ENCODE measurements around the gene ERN1. TPM values are rescaled to one million over a fixed set of nuclear protein-coding genes. Genes with fewer than 3 reads are reported as not detected.
"Not testable (repeated sequence)": the region's sequence is repeated elsewhere in the genome, so short reads cannot be mapped to it uniquely, and the experiment has no call there.

Gene ERN1
- total and polyA plus RNA-seq, 4 donors = 4.0 to 6.9 (median 5.9) TPM

DNA sequence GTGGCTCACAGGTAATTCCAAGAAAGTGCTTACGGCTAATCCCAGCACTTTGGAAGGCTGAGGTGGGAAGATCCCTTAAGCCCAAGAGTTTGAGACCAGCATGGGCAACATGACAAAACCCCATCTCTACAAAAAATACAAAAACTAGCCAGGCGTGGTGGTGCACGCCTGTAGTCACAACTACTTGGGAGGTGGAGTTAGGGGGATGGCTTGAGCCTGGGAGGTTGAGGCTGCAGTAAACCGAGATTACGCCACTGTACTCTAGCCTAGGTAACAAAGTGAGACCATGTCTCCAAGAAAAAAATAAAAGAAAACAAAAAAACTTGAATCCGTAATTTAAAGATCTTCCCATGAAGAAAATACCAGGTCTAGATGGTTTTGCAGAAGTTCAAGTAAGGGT lies 114.5 kb downstream of the ERN1 start:
- Histone ChIP-seq H3K4me3 (ENCODE audit: low read depth, low read length) (no peak overlapping the region), H3K9me3 (ENCODE audit: control insufficient read depth, insufficient read depth, low read length) (no peaks in the 10 kb centered on the region), H3K4me1 (ENCODE audit: control insufficient read depth, insufficient read depth, low read length) (no peaks in the 10 kb centered on the region), H3K27ac (ENCODE audit: low read depth, low read length) (no peak overlapping the region), H3K36me3 (ENCODE audit: control insufficient read depth, insufficient read depth, low read length) (no peaks in the 10 kb centered on the region), H3K27me3 (ENCODE audit: control insufficient read depth, insufficient read depth, low read length) (no peaks in the 10 kb centered on the region)
- no CpG with 5 or more reads among the region's 6 CpGs for WGBS (ENCODE audit: insufficient coverage)
- DNase-seq (ENCODE audit: low read depth in 4 of 6, low spot score in 6 of 6) = no peak

DNA sequence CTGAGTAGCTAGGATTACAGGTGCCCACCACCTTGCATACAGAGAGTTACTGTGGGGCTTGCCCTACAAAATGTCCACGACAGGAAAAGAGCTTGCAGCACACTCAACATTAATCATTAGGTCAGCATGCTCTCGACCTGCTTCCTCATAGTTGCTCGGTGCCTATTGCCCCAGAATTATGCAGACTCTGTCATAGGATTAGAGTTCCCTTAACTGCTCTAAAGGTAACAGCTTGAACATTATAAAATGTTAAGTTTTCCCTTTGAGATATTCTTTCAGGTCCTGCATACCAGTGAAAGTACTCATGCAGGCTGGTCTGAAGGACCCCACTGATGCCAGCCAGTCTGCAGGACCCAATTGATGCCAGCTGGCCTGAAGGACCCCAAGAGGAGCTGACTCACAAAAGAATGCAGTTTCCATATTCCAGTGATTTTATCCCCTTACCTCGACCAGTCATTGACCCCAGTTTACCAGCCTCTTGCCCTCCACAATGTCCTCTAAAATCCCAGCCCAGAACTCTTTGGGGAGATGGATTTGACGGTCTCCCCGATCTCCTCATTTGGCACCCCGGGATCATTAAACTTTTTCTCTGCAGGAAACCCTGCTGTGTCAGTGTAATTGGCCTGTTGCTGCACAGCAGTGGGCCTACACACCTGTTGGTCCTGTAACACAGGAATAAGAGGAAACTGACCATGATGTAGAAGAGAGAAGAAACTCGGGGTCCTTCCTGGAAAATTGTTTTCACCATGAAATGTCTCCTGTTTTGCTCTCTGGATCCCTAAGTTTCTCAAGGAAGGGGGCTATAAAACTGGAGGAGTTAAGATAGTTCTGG lies 120.2 kb downstream of the ERN1 start:
- H3K27ac ChIP-seq (ENCODE audit: low read depth, low read length) = no peak overlapping the region
- no peaks in the 10 kb centered on the region for H3K9me3 ChIP-seq (ENCODE audit: control insufficient read depth, insufficient read depth, low read length)
- no peaks in the 10 kb centered on the region for H3K27me3 ChIP-seq (ENCODE audit: control insufficient read depth, insufficient read depth, low read length)
- no peak for DNase-seq (ENCODE audit: low read depth in 4 of 6, low spot score in 6 of 6)
- 54% methylated on average over 6 of the region's 8 CpGs for WGBS (ENCODE audit: insufficient coverage)
- H3K4me1 ChIP-seq (ENCODE audit: control insufficient read depth, insufficient read depth, low read length) = peaks cover 29% of the 10 kb centered on the region
- no peak overlapping the region for H3K4me3 ChIP-seq (ENCODE audit: low read depth, low read length)
- no peaks in the 10 kb centered on the region for H3K36me3 ChIP-seq (ENCODE audit: control insufficient read depth, insufficient read depth, low read length)

DNA sequence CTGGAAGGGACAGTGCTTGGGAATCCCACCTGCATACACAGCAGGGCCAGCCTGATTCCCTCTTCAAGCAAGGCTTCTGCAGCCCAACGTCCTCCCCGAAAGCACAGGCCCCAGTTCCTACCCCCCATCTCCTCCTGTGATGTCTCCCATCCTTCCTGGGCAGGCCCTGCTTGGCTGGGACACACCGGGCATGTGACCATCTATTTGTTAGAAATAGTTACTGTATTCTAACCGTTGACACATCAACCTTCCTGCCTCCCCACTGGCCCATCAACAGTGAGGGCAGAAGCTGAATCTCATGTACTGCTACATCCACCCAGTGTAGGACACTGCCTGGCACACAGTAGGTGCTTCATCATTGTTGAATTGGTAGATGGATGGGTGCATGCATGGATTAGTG lies 121.1 kb downstream of the ERN1 start:
- Histone ChIP-seq H3K27ac (ENCODE audit: low read depth, low read length) (no peak overlapping the region), H3K27me3 (ENCODE audit: control insufficient read depth, insufficient read depth, low read length) (no peaks in the 10 kb centered on the region), H3K4me1 (ENCODE audit: control insufficient read depth, insufficient read depth, low read length) (peaks cover 29% of the 10 kb centered on the region), H3K9me3 (ENCODE audit: control insufficient read depth, insufficient read depth, low read length) (no peaks in the 10 kb centered on the region), H3K4me3 (ENCODE audit: low read depth, low read length) (no peak overlapping the region), H3K36me3 (ENCODE audit: control insufficient read depth, insufficient read depth, low read length) (no peaks in the 10 kb centered on the region)
- 63% methylated on average over 2 of the region's 4 CpGs for WGBS (ENCODE audit: insufficient coverage)
- no peak for DNase-seq (ENCODE audit: low read depth in 4 of 6, low spot score in 6 of 6)

DNA sequence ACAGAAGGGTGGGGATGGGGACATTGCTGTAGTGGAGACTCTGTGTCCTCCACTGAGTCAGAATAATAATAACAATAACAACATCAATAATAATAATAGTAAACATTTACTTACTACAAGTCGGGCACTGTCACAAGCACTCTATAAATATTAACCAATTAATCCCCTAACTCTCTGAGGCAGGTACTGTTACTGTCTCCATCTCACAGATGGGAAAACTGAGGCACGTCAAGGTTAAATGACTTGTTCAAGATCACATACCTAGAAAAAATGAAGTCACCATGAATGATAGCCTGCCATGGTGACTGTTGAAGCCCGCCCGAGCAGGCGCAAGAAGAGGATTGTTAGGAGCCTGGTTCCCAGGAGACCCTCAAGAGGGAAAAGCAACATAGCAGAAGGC lies 121.6 kb downstream of the ERN1 start:
- Histone ChIP-seq H3K27ac (ENCODE audit: low read depth, low read length) (no peak overlapping the region), H3K36me3 (ENCODE audit: control insufficient read depth, insufficient read depth, low read length) (no peaks in the 10 kb centered on the region), H3K27me3 (ENCODE audit: control insufficient read depth, insufficient read depth, low read length) (no peaks in the 10 kb centered on the region), H3K4me1 (ENCODE audit: control insufficient read depth, insufficient read depth, low read length) (peaks cover 29% of the 10 kb centered on the region), H3K4me3 (ENCODE audit: low read depth, low read length) (no peak overlapping the region), H3K9me3 (ENCODE audit: control insufficient read depth, insufficient read depth, low read length) (no peaks in the 10 kb centered on the region)
- WGBS (ENCODE audit: insufficient coverage) = 92% methylated on average over 5 of the region's 5 CpGs
- no peak for DNase-seq (ENCODE audit: low read depth in 4 of 6, low spot score in 6 of 6)

DNA sequence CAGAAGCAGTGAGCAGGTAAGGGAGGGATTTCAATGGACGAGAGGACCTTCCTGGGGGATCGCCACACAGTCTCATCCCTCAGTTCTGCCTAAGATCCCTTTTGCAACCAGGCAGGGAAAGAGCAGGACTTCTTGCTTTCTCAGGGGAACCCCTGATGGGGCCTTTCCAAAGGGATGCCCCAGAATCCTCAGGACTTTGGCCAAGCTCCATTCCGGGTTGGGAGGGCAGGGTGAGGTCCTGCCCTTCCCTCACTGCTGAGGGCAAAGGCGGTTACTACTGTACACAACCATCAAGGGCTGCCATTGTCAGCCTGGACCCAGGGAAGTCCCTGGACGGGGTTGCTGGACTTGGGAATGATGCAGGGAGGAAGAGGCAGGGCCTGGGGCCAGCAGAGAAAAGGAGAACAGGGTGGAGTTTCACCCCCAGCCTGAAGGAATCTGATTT lies 122.1 kb downstream of the ERN1 start:
- H3K27me3 ChIP-seq (ENCODE audit: control insufficient read depth, insufficient read depth, low read length) = no peaks in the 10 kb centered on the region
- DNase-seq (ENCODE audit: low read depth in 4 of 6, low spot score in 6 of 6) = no peak
- 65% methylated on average over 4 of the region's 5 CpGs for WGBS (ENCODE audit: insufficient coverage)
- H3K36me3 ChIP-seq (ENCODE audit: control insufficient read depth, insufficient read depth, low read length) = no peaks in the 10 kb centered on the region
- no peak overlapping the region for H3K4me3 ChIP-seq (ENCODE audit: low read depth, low read length)
- H3K9me3 ChIP-seq (ENCODE audit: control insufficient read depth, insufficient read depth, low read length) = no peaks in the 10 kb centered on the region
- peaks cover 29% of the 10 kb centered on the region for H3K4me1 ChIP-seq (ENCODE audit: control insufficient read depth, insufficient read depth, low read length)
- no peak overlapping the region for H3K27ac ChIP-seq (ENCODE audit: low read depth, low read length)

DNA sequence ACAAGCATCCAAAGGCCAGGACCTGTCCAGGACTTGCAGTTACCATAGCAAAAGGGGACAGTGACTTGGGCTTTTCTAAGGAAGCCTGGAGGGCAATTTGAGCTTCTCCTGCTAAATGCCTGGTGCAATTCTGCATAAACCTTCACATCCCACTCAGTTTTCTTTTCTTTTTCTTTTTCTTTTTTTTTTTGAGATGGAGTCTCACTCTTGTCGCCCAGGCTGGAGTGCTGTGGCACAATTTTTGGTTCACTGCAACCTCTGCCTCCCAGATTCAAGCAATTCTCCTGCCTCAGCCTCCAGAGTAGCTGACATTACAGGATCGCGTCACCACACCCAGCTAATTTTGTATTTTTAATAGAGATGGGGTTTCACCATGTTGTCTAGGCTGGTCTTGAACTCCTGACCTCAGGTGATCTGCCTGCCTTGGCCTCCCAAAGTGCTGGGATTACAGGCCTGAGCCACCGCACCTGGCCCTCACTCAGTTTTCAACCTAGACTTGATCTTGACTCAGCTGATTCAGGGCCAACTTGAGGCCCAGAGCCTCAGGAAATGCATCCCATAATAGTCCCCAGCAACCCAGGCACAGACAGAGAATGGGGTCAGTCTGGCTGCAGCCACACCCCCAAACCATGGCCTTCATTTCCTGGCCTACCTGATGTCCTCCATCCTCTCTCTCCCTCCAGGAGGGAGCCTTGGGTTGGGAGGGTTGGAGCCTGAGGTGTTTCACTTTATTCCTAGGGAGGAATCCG lies 122.7 kb downstream of the ERN1 start:
- not testable (repeated sequence) for H3K27ac ChIP-seq (ENCODE audit: low read depth, low read length); H3K4me3 ChIP-seq (ENCODE audit: low read depth, low read length); DNase-seq (ENCODE audit: low read depth in 4 of 6, low spot score in 6 of 6); H3K9me3 ChIP-seq (ENCODE audit: control insufficient read depth, insufficient read depth, low read length); H3K27me3 ChIP-seq (ENCODE audit: control insufficient read depth, insufficient read depth, low read length); H3K36me3 ChIP-seq (ENCODE audit: control insufficient read depth, insufficient read depth, low read length)
- peaks cover 29% of the 10 kb centered on the region for H3K4me1 ChIP-seq (ENCODE audit: control insufficient read depth, insufficient read depth, low read length)
- 85% methylated on average over 2 of the region's 5 CpGs for WGBS (ENCODE audit: insufficient coverage)

DNA sequence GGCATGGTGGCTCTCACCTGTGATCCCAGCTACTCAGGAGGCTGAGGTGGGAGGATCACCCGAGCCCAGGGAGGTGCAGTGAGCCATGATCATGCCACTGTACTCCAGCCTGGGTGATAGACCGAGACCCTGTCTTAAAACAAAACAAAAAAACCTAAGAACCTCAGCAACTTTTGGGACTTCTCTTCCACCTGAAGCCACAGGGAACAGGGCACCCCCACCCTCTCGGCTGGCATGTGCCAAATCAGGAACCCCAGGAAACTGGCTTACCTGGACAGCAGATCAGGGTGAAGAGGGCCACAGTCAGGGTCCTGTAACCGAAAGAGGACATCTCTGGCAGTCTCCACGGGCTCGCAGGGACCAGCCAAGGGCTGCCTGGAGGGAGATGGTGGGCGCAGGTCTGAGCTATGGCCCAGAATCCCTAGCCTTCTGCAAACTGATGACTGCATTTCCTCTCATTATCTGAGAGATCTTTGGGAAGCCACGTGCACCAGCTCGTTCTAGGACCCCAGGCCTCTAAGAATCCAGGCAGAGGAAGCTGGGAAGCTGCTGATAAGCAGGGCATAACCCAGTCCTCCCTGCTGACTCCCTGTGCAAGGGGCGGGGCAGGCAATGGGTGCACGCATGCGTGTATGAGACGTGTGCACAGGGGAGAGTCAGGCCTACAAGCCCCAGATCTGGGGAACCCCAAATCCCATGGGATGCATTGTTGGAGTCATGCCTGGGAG lies 123.4 kb downstream of the ERN1 start:
- H3K4me1 ChIP-seq (ENCODE audit: control insufficient read depth, insufficient read depth, low read length) = peaks cover 29% of the 10 kb centered on the region
- no peaks in the 10 kb centered on the region for H3K9me3 ChIP-seq (ENCODE audit: control insufficient read depth, insufficient read depth, low read length)
- no peaks in the 10 kb centered on the region for H3K27me3 ChIP-seq (ENCODE audit: control insufficient read depth, insufficient read depth, low read length)
- peaks cover 9% of the 10 kb centered on the region for H3K36me3 ChIP-seq (ENCODE audit: control insufficient read depth, insufficient read depth, low read length)
- H3K4me3 ChIP-seq (ENCODE audit: low read depth, low read length) = no peak overlapping the region
- 90% methylated on average over 10 of the region's 13 CpGs for WGBS (ENCODE audit: insufficient coverage)
- DNase-seq (ENCODE audit: low read depth in 4 of 6, low spot score in 6 of 6) = no peak
- H3K27ac ChIP-seq (ENCODE audit: low read depth, low read length) = peak overlapping the region; percentile 57

DNA sequence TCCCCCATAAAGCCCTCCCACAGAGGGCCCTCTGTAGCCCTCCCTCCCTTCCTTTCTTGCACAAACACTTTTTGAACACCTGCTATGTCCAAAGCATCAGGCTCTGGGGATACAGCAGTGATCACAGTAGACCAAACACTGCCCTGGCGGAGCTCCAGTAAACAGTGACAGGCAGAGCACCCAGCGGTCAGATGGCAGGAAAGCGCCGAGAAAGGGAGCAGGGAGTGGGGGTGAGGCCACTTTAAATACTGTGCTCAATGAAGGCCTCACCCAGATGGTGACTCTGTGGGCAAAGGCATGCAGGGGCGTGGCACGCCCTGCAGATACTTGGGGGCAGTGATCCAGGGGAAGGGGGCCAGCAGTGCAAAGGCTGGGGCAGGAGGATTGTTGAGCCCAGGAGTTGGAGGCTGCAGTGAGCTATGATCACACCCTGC lies 124.2 kb downstream of the ERN1 start:
- DNase-seq (ENCODE audit: low read depth in 4 of 6, low spot score in 6 of 6) = peak in 2 of 6 donors; percentile 23 to 42
- WGBS (ENCODE audit: insufficient coverage) = 38% methylated on average over 6 of the region's 6 CpGs
- H3K4me1 ChIP-seq (ENCODE audit: control insufficient read depth, insufficient read depth, low read length) = peaks cover 29% of the 10 kb centered on the region
- peaks cover 9% of the 10 kb centered on the region for H3K36me3 ChIP-seq (ENCODE audit: control insufficient read depth, insufficient read depth, low read length)
- H3K4me3 ChIP-seq (ENCODE audit: low read depth, low read length) = no peak overlapping the region
- H3K27me3 ChIP-seq (ENCODE audit: control insufficient read depth, insufficient read depth, low read length) = no peaks in the 10 kb centered on the region
- H3K9me3 ChIP-seq (ENCODE audit: control insufficient read depth, insufficient read depth, low read length) = no peaks in the 10 kb centered on the region
- H3K27ac ChIP-seq (ENCODE audit: low read depth, low read length) = no peak overlapping the region

DNA sequence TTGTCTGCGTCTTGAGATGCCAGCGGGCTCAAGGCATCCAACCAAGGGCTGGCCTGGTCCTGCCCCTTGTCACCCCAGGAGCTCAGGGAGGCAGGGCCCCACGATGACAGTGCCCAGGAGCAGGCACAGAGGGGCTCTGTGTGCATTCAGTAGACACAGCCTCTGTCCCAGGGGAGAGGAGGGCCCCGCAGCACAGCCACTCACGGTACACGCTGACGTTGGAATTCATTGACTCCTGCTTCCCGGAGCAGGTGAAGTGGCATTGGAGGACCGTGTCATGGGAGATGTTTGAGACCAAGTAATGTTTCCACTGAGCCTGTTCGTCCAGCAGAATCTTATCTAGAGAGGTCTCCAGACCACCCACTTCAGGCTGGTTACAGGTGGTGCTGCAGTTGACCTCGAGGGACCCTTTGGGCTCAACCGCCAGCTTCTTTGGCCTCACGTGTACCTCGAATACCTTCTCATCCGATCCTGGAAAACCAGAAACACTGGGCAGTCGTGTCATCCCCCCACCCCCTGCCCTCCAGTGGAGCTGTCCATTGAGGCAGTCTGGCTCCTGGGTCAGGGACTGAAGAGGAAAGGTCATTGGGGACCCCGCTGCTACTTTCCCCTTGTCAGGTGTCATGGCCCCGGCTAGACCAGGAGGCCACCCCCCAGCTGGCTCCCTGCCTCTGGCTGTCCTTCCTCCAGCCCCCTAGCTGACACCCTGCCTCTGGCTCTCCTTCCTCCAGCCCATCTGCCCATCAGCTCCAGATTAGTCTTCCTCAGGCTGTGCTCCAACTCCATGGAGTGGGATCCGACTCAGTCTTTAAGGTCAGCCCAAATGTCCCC lies 124.8 kb downstream of the ERN1 start:
- no peak overlapping the region for H3K4me3 ChIP-seq (ENCODE audit: low read depth, low read length)
- H3K9me3 ChIP-seq (ENCODE audit: control insufficient read depth, insufficient read depth, low read length) = no peaks in the 10 kb centered on the region
- no peak overlapping the region for H3K27ac ChIP-seq (ENCODE audit: low read depth, low read length)
- peaks cover 9% of the 10 kb centered on the region for H3K36me3 ChIP-seq (ENCODE audit: control insufficient read depth, insufficient read depth, low read length)
- no peak for DNase-seq (ENCODE audit: low read depth in 4 of 6, low spot score in 6 of 6)
- H3K27me3 ChIP-seq (ENCODE audit: control insufficient read depth, insufficient read depth, low read length) = no peaks in the 10 kb centered on the region
- 70% methylated on average over 19 of the region's 19 CpGs for WGBS (ENCODE audit: insufficient coverage)
- peaks cover 30% of the 10 kb centered on the region for H3K4me1 ChIP-seq (ENCODE audit: control insufficient read depth, insufficient read depth, low read length)
